AG04450 (cell line): Measurements from ENCODE around the gene PCDH17. TPM values are rescaled to one million over a fixed set of nuclear protein-coding genes. Genes with fewer than 3 reads are reported as not detected.

Source experiments
- CTCF ChIA-PET: fragments of 300-600, 350-600 bp; formaldehyde crosslinking; extraction: SDS; loops from one replicate; lab custom pipeline; 2022; ENCODE audit warnings: antibody characterized with exemption, inconsistent platforms; lab: Charles Lee
- POLR2A ChIA-PET: fragments of 350-600 bp; formaldehyde crosslinking; extraction: SDS; loops from one replicate; lab custom pipeline; 2021; ENCODE audit warnings: antibody characterized with exemption, inconsistent platforms; lab: Yijun Ruan, JAX
- DNase-seq: peaks from one replicate; pipeline ENCODE4 v3.0.0-alpha.2; 2011; ENCODE audit warnings: low read depth, low spot score
- H3K27ac ChIP-seq: one replicate; pipeline ENCODE4 v1.5.1; 2012; ENCODE audit warnings: low read depth, low read length, control low read depth
- H3K27me3 ChIP-seq: one replicate; pipeline ENCODE4 v1.6.0; 2012; ENCODE audit warnings: low read length; ENCODE audit not compliant: control insufficient read depth, insufficient read depth
- H3K4me3 ChIP-seq: 2 replicates; pipeline ENCODE4 v1.5.1; 2011; ENCODE audit warnings: mild to moderate bottlenecking, low read depth, low read length, control low read depth
- H3K9me3 ChIP-seq: 2 replicates; pipeline ENCODE4 v1.5.1; 2012; ENCODE audit warnings: low read length; ENCODE audit not compliant: control insufficient read depth, insufficient read depth
- polyA plus RNA-seq: library from polyadenylated mRNA; depleted of rRNA; stranded (reverse); fragments of >200 nt; gene quantifications from 2 replicates; pipeline ENCODE4 v1.2.3, GENCODE V29; 2011
- TF ChIP-seq, protein P1 (sequence below): IDR thresholded peaks from 2 replicates; pipeline ENCODE4 v1.5.1; 2011; ENCODE audit warnings: low read depth, low read length, control low read depth, inconsistent platforms

Gene PCDH17
- polyA plus RNA-seq, 1 experiment: not detected

GRCh38 chr13:57627663-57628062 lies 3.9 kb upstream of the PCDH17 start:
- Histone ChIP-seq H3K9me3 (peaks cover 11% of the 10 kb centered on the region), H3K4me3 (no peak overlapping the region), H3K27ac (no peak overlapping the region), H3K27me3 (peaks cover 29% of the 10 kb centered on the region)
- POLR2A ChIA-PET: no interaction called here
- CTCF ChIA-PET: interaction anchor here (0.5 to 3.8 kb wide), 5 partner anchors 7 to 1690 kb away, joined by 3 to 25 read pairs (median 4); no protein-coding TSS in a partner anchor
- DNase-seq: no peak
- TF ChIP-seq, protein P1, sequence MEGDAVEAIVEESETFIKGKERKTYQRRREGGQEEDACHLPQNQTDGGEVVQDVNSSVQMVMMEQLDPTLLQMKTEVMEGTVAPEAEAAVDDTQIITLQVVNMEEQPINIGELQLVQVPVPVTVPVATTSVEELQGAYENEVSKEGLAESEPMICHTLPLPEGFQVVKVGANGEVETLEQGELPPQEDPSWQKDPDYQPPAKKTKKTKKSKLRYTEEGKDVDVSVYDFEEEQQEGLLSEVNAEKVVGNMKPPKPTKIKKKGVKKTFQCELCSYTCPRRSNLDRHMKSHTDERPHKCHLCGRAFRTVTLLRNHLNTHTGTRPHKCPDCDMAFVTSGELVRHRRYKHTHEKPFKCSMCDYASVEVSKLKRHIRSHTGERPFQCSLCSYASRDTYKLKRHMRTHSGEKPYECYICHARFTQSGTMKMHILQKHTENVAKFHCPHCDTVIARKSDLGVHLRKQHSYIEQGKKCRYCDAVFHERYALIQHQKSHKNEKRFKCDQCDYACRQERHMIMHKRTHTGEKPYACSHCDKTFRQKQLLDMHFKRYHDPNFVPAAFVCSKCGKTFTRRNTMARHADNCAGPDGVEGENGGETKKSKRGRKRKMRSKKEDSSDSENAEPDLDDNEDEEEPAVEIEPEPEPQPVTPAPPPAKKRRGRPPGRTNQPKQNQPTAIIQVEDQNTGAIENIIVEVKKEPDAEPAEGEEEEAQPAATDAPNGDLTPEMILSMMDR: peak; percentile 53

DNA sequence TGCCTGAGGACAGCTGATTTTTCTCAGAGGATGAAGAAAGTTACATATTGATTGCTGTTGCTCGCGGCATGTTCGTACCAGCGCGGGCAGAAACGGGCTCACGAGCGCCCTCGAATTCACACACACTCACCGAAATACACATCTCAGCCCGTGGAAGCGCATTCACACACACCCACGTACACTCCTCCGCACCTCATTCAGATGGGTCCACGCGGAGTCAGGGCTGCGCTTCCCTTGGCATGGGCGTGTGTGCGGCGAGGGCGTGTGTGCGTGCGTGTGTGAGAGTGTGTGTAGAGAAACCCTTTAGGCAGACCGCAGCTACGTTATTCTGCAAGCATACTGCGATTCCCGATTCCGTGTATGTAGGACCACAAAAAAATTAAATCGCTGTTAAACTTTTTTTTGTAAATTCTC lies 2.1 kb upstream of the PCDH17 start:
- H3K27ac ChIP-seq: no peak overlapping the region
- peaks cover 28% of the 10 kb centered on the region for H3K9me3 ChIP-seq
- POLR2A ChIA-PET: no interaction called here
- no peak for DNase-seq
- CTCF ChIA-PET: no interaction called here
- peaks cover 37% of the 10 kb centered on the region for H3K27me3 ChIP-seq
- H3K4me3 ChIP-seq: peak overlapping the region; percentile 27
- TF ChIP-seq, protein P1: no peak

DNA sequence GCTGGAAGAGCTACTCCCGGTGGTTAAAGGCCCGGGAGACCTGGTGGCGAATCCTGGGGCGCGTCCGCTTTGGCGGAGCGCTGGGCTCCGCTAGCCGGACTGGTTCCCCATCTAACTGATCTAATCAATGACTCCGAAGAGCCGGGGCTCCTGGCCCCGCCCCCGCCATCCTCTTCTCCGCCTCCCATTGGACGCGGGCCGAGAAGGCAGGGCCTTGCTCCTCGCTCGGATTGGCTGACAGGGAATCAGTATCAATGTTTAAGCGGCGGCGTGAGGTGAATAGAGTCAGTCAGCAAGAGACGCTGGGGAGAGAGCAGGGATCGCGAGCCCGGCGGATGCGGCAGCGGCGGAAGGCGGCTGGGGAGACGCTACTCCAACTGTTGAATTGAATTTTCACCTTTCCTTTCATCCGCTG lies 1.7 kb upstream of the PCDH17 start:
- ChIA-PET POLR2A (no interaction called here), CTCF (no interaction called here)
- TF ChIP-seq, protein P1: no peak

DNA sequence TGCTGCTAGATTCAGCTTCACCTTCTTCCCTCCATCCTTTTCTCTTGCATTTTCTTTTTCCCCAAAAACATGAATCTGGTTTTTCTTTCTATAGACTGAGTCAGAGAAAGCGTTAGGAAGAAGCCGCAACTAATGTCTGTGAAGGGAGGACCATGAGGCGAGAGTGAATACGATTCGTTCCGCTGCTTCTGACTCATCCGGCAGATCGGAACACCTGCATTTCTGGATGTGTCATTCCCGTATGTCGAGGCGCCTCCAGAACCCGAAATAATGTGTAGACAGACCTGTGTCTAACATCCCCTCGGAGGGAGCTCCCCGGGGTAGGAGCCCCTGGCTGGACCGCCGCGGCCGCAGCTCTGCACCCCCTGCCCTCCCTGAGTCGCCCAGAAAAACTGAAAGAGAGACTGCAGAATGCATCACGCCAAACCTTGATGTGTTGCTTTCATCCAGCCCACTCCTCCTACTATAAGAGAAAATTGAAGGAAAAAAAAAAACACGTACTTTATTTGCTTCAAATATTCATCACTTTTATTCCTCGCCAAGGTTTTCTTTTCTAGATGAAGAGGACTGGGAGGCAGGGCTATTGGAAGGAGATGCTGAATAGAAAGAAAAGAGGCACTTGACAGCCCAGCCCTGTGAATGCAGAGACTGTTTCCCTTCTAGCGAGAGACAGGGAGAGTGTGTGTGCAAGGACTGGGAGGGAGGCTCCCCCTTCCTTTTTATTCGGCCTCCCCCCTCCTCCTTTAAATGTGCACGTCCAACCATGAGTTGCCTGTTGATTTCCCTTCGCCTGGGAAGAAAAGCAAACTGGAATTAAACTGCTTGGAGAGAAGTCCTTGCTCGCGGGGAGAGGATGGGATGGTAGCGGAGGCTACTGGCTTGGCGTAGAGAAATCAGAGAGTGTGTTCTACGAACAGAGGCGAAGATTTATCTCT lies 616 bp upstream of the PCDH17 start:
- no peak for DNase-seq
- ChIA-PET POLR2A (no interaction called here), CTCF (no interaction called here)
- peak overlapping the region; percentile 39 for H3K4me3 ChIP-seq
- H3K27ac ChIP-seq: no peak overlapping the region
- peaks cover 33% of the 10 kb centered on the region for H3K9me3 ChIP-seq
- peaks cover 39% of the 10 kb centered on the region for H3K27me3 ChIP-seq
- TF ChIP-seq, protein P1: no peak

More for the DNA sequence above, 1.7 kb upstream of the PCDH17 start:
- H3K4me3 ChIP-seq: peak overlapping the region; percentile 27
- H3K27ac ChIP-seq: no peak overlapping the region
- H3K27me3 ChIP-seq: peaks cover 39% of the 10 kb centered on the region
- peaks cover 33% of the 10 kb centered on the region for H3K9me3 ChIP-seq
- DNase-seq: no peak
